ENCODE results near the gene ZCCHC7.

Gene ZCCHC7

DNA sequence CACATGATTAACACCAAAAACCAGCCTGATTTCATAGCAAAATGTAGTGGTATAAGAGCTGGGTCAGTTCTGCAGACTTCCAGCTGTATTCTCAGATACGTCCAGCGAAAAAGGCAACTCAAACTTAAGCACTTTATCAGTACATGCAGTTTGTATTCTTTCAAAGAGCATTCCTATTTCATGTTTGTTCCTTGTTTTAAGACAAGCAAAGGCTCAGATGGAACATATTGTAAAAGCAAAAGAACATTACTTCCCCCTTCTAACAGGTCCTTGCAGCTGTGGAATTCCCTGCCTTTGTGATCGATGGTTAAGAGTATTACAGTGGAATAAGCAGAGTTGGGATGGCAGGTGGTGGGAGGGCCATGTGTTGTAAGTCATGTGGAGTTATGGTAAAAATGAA is 215.8 kb downstream of the ZCCHC7 start:
- no peak for DNase-seq (ENCODE audit: low read depth in 3 of 3)

DNA sequence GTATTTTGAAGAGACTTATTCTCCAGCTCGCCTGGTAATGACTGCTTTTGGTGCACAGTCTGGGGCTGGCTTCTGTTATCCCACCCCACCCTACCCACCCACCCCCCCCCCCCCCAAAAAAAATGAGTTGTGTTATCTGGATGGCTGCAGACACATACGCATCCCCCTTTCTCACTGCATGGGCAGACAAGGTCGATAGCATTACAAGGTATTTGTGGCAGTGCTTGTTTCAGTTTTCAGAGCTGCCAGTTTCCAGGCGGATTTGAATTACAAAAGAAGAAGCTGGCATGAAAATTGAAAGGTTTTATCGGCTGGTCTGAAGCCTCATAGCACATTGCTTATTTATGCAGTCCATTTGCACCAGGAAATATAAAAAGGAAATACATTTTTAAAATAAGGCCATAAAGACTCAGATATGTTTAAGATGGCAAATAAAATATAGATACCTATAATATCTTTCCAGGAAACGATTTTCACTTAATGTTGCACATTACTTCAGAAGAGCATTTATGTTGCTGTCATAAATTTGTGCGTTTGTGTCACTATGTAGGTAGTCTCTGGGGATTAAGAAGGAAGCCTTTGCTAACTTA is 217.0 kb downstream of the ZCCHC7 start:
- DNase-seq (ENCODE audit: low read depth in 3 of 3): no peak

DNA sequence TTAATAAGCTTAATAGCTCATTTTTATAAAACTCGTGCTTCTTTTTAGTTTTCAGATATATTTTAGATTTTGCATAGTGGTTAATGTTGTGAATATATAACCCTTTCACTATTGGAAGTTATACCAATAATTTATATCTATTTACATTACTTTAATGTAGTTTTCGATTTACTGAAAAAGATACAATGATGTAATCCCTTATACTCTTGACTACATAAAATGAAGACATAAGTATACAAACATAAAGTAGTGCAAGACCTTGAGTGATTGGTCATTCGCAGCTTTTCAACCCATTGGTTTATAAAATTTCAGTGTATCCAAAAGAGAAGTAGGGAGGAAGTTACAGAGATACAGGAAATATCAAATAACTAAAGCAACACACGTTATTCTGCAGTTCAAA is 217.8 kb downstream of the ZCCHC7 start:
- DNase-seq (ENCODE audit: low read depth in 3 of 3): no peak

DNA sequence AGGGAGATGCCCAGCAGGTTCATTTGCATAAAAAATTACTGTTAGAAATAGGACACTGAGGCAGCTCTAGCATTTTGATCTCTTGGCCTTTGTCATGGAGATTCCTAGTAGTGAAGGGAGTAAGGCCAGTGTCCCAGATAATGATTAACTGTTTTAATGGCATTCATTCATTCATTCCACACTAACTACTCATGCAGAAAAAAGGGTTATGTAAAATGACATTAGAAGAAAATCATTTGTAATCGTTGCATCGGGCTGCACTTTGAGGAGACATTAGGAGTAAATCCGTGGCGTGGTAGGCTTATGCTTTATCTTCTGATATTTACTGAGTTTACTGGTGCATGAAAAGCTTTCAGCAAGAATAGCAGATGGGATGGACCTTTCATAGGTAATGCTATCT is 219.5 kb downstream of the ZCCHC7 start:
- DNase-seq (ENCODE audit: low read depth in 3 of 3): no peak

GRCh38 chr9:37340961-37341360 is 220.6 kb downstream of the ZCCHC7 start:
- DNase-seq (ENCODE audit: low read depth in 3 of 3): no peak

DNA sequence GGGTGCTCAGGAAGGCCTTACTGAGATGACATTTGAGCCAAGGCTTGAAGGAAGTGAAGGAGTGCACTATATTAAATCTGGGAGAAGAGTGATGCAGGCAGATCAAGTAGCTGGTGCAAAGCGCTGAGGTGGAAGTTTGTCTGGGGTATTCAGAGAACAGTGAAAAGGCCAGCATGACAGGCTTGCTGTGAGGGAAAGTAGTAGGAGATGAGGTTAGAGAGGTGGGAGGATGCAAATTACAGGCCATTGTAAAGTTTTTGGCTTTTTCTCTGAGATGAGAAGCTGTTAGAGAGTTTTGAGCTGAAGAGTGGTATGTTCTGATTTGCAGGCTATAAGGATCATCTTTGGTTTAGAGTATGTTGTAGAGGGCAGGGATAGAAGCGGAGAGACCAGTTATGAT is 221.3 kb downstream of the ZCCHC7 start:
- DNase-seq (ENCODE audit: low read depth in 3 of 3): no peak

DNA sequence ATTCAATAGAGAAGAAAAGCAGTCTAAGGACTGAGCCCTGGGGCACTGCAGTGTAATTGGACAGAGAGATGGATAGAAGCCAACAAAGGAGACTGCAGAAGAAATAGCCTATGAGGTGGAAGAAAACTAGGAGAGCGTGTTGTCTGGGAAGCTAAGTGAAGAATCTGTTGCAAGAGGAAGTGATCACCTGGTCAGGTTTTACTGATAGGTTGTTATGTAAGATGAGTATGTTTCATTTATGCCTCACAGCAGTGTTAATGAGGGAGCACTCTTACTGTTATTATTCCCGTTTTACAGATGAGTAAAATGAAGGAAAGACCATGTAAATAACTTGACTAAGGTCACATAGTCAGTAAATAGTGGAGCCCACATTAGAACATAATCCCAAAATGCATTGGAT is 222.1 kb downstream of the ZCCHC7 start:
- DNase-seq (ENCODE audit: low read depth in 3 of 3): no peak

GRCh38 chr9:37342895-37343294 is 222.5 kb downstream of the ZCCHC7 start:
- DNase-seq (ENCODE audit: low read depth in 3 of 3): no peak

- no peak for DNase-seq (ENCODE audit: low read depth in 3 of 3)
These were observed 223.3 kb downstream of the ZCCHC7 start for GRCh38 chr9:37343724-37344123.

- no peak for DNase-seq (ENCODE audit: low read depth in 3 of 3)
These were observed 224.7 kb downstream of the ZCCHC7 start for GRCh38 chr9:37345038-37345437.

DNA sequence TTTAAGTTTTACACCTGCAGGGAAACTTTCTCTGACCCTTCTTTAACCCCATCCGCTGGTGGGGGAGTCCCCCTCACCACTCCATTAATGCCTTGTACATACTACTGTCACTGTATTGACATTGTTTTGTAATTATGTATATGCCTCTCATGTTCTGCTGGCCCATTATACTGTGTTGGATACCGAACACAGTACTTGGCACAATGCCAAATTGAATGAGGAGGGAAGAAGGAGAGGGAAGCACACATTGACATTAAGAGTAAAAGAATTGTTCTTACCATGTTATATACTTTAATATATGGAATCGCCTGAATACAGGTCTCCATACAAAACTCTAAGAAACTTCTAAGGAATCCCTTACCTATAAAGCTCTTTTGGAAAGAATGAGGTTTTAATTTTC is 228.5 kb downstream of the ZCCHC7 start:
- DNase-seq (ENCODE audit: low read depth in 3 of 3): no peak

- no peak for DNase-seq (ENCODE audit: low read depth in 3 of 3)
These were observed 230.3 kb downstream of the ZCCHC7 start for GRCh38 chr9:37350486-37351190.

DNA sequence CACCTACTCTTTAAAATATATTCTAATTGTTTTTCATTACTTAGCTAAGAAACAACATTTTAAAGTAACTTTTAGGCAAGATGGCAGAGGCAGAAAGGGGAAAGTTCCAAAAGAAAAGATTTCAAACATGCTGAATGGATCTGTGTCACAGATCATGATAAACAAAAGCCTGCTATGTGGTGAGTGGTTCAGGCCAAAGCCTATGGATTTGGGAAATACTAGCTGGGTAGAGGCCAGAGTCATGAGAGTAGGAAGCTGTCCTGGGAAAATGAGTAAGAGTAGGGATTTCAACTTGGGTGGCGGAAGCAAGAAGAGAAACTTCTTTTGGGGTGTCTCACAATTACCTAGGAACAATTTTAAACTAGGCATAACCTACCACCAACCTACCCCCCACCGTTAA is 233.4 kb downstream of the ZCCHC7 start:
- DNase-seq (ENCODE audit: low read depth in 3 of 3): no peak

DNA sequence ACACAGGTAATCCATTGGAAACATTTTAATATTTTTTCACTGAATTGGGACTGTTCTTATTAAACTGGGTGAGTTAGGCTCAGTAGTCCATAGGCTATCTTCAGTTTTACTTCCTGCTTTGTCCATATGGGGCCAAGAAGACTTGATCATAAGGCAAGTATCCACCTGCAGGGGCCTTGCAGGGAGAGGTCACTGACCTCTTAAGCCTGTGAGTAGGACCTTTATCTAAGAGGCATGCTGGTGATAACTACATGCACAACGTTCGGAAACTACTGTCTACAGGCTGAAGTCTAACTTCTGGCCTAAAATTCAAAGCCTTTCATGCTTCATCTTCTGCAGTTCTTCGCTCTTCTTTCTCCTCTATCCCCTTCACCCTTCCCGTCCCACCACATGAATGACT is 242.1 kb downstream of the ZCCHC7 start:
- no peak for DNase-seq (ENCODE audit: low read depth in 3 of 3)

GRCh38 chr9:37363124-37363523 is 242.8 kb downstream of the ZCCHC7 start:
- DNase-seq (ENCODE audit: low read depth in 3 of 3): no peak

GRCh38 chr9:37364136-37364535 is 243.8 kb downstream of the ZCCHC7 start:
- no peak for DNase-seq (ENCODE audit: low read depth in 3 of 3)

DNA sequence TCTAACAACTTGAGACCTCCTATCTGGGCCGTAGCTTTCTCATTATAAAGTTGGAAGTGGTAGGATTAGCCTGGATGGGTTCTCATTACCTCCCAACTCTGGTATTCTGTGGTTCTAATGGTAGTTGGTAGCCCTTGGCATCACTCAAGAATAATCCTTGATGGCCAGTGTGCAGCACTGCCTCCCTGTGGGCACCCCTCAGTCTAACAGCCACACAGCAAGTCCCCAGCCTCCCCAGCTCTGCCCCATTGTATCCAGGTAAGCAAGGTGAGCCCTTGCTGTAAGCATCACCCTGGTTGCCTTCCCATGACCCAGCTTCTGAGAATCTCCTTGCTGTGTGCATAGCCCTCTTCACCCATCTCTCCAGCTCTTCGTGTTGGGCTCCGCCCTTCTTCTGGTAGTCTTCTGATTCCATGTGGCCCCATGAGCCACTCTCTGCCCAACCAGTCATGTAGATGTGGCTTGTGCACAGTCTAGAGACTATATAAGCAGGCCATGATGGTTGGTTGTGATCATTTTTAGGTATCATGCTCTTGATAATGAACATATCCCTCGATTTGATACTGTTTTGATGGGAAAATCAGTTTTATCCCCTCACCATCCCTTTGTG is 244.5 kb downstream of the ZCCHC7 start:
- DNase-seq (ENCODE audit: low read depth in 3 of 3): no peak

- DNase-seq (ENCODE audit: low read depth in 3 of 3): no peak
These were observed 249.3 kb downstream of the ZCCHC7 start for GRCh38 chr9:37369671-37370070.

DNA sequence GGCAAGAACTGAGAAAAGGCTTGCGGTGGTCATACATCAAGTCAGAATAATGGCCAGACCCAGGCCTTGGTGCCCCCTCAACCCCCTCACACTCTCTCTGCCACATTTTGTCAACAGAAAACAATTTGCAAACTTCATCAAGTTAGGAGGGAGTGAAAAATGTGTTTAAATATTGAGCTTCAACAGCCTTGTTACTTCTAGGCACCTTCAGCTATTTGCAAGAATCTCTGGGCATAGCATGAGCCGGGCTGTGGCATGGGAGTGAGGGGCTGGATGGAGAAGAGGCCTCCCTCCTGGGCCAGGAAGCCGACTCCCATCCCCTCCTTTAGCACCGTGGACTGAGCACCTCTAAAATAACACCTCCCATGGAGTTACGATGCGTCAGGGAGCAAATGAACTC is 249.9 kb downstream of the ZCCHC7 start:
- DNase-seq (ENCODE audit: low read depth in 3 of 3): no peak

GRCh38 chr9:37370968-37371563 is 250.7 kb downstream of the ZCCHC7 start:
- DNase-seq (ENCODE audit: low read depth in 3 of 3): no peak

GRCh38 chr9:37371565-37372464 is 251.4 kb downstream of the ZCCHC7 start:
- no peak for DNase-seq (ENCODE audit: low read depth in 3 of 3)

- no peak for DNase-seq (ENCODE audit: low read depth in 3 of 3)
These were observed 252.5 kb downstream of the ZCCHC7 start for GRCh38 chr9:37372839-37373238.

Data from stimulated activated CD4-positive, alpha-beta T cell treated with anti-CD3 and anti-CD28 coated beads, TNF-alpha, amount 100 ng/mL, for 24 hours (primary cell).